CD14-positive monocyte (primary cell): ENCODE measurements around the gene USO1. TPM values are rescaled to one million over a fixed set of nuclear protein-coding genes. Genes with fewer than 3 reads are reported as not detected.

Experiments
- DNase-seq, 3 donors: peaks; one replicate each; pipeline ENCODE4 v3.0.0-alpha.2; 2011 to 2022
- H2AFZ ChIP-seq: 2 replicates; pipeline ENCODE4 v1.6.0; 2012; ENCODE audit warnings: mild to moderate bottlenecking, low read depth, low read length, inconsistent platforms; ENCODE audit not compliant: insufficient read depth, poor library complexity, severe bottlenecking
- H3K27ac ChIP-seq, 2 donors: 1 replicate in 1 of 2; 2 replicates in 1 of 2; pipeline ENCODE4 v1.5.1; 2012 to 2013; ENCODE audit warnings: low read length in 2 of 2, control low read depth in 1 of 2, inconsistent platforms in 1 of 2, low read depth in 1 of 2, mild to moderate bottlenecking in 1 of 2
- H3K27me3 ChIP-seq, 2 donors: one replicate each; pipeline versions ENCODE4 v1.6.0 to v1.6.1; 2011 to 2013; ENCODE audit warnings: low read length in 2 of 2; ENCODE audit not compliant: control insufficient read depth in 2 of 2, insufficient read depth in 2 of 2
- H3K36me3 ChIP-seq, 2 donors: replicated peaks in 1 of 2; 1 replicate in 1 of 2; 2 replicates in 1 of 2; pipeline versions ENCODE4 v1.5.1 to v1.6.1; 2012 to 2013; ENCODE audit warnings: low read length in 2 of 2, control low read depth in 1 of 2, inconsistent platforms in 1 of 2, mild to moderate bottlenecking in 1 of 2; ENCODE audit not compliant: insufficient read depth in 2 of 2, control insufficient read depth in 1 of 2
- H3K4me1 ChIP-seq, 2 donors: 1 replicate in 1 of 2; 2 replicates in 1 of 2; pipeline versions ENCODE4 v1.5.1 to v1.6.1; 2012 to 2013; ENCODE audit warnings: low read length in 2 of 2, control low read depth in 1 of 2, inconsistent platforms in 1 of 2, mild to moderate bottlenecking in 1 of 2, moderate library complexity in 1 of 2; ENCODE audit not compliant: insufficient read depth in 2 of 2, control insufficient read depth in 1 of 2
- H3K4me2 ChIP-seq: replicated peaks from 2 replicates; pipeline ENCODE3; 2012; ENCODE audit warnings: low read length, moderate library complexity, mild to moderate bottlenecking; ENCODE audit not compliant: poor library complexity, severe bottlenecking; ENCODE audit errors: extremely low read depth
- H3K4me3 ChIP-seq, 3 experiments: fragments of 200-600 bp in 1 of 3; sonication (generic) in 1 of 3; replicated peaks in 1 of 3; 1 replicate in 2 of 3; 2 replicates in 1 of 3; pipeline ENCODE4 v1.5.1; 2011 to 2013; ENCODE audit warnings: low read length in 3 of 3, mild to moderate bottlenecking in 3 of 3, control low read depth in 2 of 3, low read depth in 2 of 3, inconsistent platforms in 1 of 3, moderate library complexity in 1 of 3
- H3K79me2 ChIP-seq: 2 replicates; pipeline ENCODE4 v1.6.0; 2012; ENCODE audit warnings: mild to moderate bottlenecking, control low read depth, inconsistent platforms, low read length, moderate library complexity; ENCODE audit not compliant: insufficient read depth
- H3K9ac ChIP-seq: 2 replicates; pipeline ENCODE4 v1.6.0; 2017; ENCODE audit warnings: low read length, mild to moderate bottlenecking; ENCODE audit not compliant: insufficient read depth, poor library complexity, severe bottlenecking
- H3K9me3 ChIP-seq, 2 donors: replicated peaks in 1 of 2; 1 replicate in 1 of 2; 2 replicates in 1 of 2; pipeline versions ENCODE4 v1.5.1 to v1.6.1; 2012 to 2013; ENCODE audit warnings: low read length in 2 of 2, control low read depth in 1 of 2; ENCODE audit not compliant: control insufficient read depth in 1 of 2, insufficient read depth in 1 of 2
- H4K20me1 ChIP-seq: 2 replicates; pipeline ENCODE4 v1.6.0; 2012; ENCODE audit warnings: mild to moderate bottlenecking, low read length, control low read depth, moderate library complexity; ENCODE audit not compliant: insufficient read depth
- H3K27ac Mint-ChIP-seq, 7 donors: one replicate each; pipeline ENCODE4 v1.8.0; 2020; ENCODE audit warnings: mild to moderate bottlenecking in 7 of 7, mixed read lengths in 7 of 7, moderate library complexity in 6 of 7, inconsistent platforms in 2 of 7
- H3K27me3 Mint-ChIP-seq, 3 donors: one replicate each; pipeline ENCODE4 v1.8.0; 2021 to 2022; ENCODE audit warnings: low read depth in 3 of 3, mild to moderate bottlenecking in 3 of 3, mixed read lengths in 3 of 3, moderate library complexity in 3 of 3, inconsistent platforms in 1 of 3
- H3K36me3 Mint-ChIP-seq, 2 donors: one replicate each; pipeline ENCODE4 v1.8.0; 2020; ENCODE audit warnings: mixed read lengths in 2 of 2, inconsistent platforms in 1 of 2, mild to moderate bottlenecking in 1 of 2
- H3K4me1 Mint-ChIP-seq: one replicate; pipeline ENCODE4 v1.8.0; 2020; ENCODE audit warnings: mild to moderate bottlenecking, mixed read lengths
- H3K4me3 Mint-ChIP-seq, 2 donors: one replicate each; pipeline ENCODE4 v1.8.0; 2020; ENCODE audit warnings: mild to moderate bottlenecking in 2 of 2, mixed read lengths in 2 of 2, moderate library complexity in 1 of 2
- H3K9me3 Mint-ChIP-seq, 7 donors: one replicate each; pipeline ENCODE4 v1.8.0; 2020 to 2022; ENCODE audit warnings: mixed read lengths in 7 of 7, mild to moderate bottlenecking in 6 of 7, moderate library complexity in 6 of 7, inconsistent platforms in 2 of 7
- CTCF ChIP-seq: fragments of 200-600 bp; IDR thresholded peaks from one replicate; pipeline ENCODE4 v1.8.0; 2022; ENCODE audit warnings: antibody characterized with exemption, mild to moderate bottlenecking
- WGBS: methylation state at CpG from one replicate; pipeline ENCODE4 v1.1.5; 2013; ENCODE audit warnings: missing lambda C conversion rate; ENCODE audit not compliant: insufficient coverage; 5-methylcytosine and 5-hydroxymethylcytosine counted together
- intact Hi-C, 2 donors: fragments of 100-400 bp; cut with micrococcal nuclease; formaldehyde crosslinking; loops; one replicate each; pipeline versions ENCODE4 v1.15.0 to v1.15.1; 2023
- polyA plus RNA-seq, 3 donors: library from polyadenylated mRNA; depleted of rRNA in 1 of 3; unstranded in 2 of 3; stranded (reverse) in 1 of 3; fragments of 300-500 nt in 2 of 3; fragments of >200 nt in 1 of 3; fragmentation: Illumina TruSeq in 2 of 3; gene quantifications; 1 replicate in 2 of 3; 2 replicates in 1 of 3; pipeline ENCODE4 v1.2.3, GENCODE V29; 2012 to 2021
- small RNA-seq: library from RNA; depleted of rRNA; stranded (forward); fragments of <200 nt; gene quantifications from one replicate; pipeline ENCODE3, GENCODE V24; 2012; ENCODE audit warnings: low read depth; ENCODE audit not compliant: insufficient read length

The USO1 gene
- polyA plus RNA-seq, 3 donors, result 15.4 to 26.9 (median 17.5) TPM

GRCh38 chr4:75860606-75861005 is 136.2 kb downstream of the USO1 start:
- 100% methylated on average over 4 of the region's 5 CpGs for WGBS

More at GRCh38 chr4:75860606-75861005, 136.2 kb downstream of the USO1 start:
- Histone ChIP-seq H3K27me3 (no peaks in the 10 kb centered on the region), H3K79me2 (no peaks in the 10 kb centered on the region), H3K36me3 (no peaks in the 10 kb centered on the region), H2AFZ (no peak overlapping the region), H3K9ac (no peak overlapping the region), H3K9me3 (no peaks in the 10 kb centered on the region), H3K4me3 (no peak overlapping the region), H3K27ac (no peak overlapping the region), H3K4me2 (no peak overlapping the region), H3K4me1 (no peaks in the 10 kb centered on the region), H4K20me1 (no peaks in the 10 kb centered on the region)
- peaks cover 0 to 5% (median 0%) of the 10 kb centered on the region in 7 donors for H3K9me3 Mint-ChIP-seq
- no peaks in the 10 kb centered on the region for H3K36me3 Mint-ChIP-seq
- no peaks in the 10 kb centered on the region for H3K4me1 Mint-ChIP-seq
- intact Hi-C loops, result no loop called here
- no peak overlapping the region for H3K27ac Mint-ChIP-seq
- H3K4me3 Mint-ChIP-seq, result no peak overlapping the region
- DNase-seq, result no peak
- H3K27me3 Mint-ChIP-seq, result peaks cover 0 to 3% (median 3%) of the 10 kb centered on the region in 3 donors
- TF ChIP-seq CTCF, result no peak

Small RNAs within 50 kb of the gene (small RNA-seq; reads per million reads assigned to genes)
- gene RNU2-16P, result not detected

Other genes with a start within 250 kb of the USO1 start
- gene RCHY1, start 210.2 kb upstream of the USO1 start, polyA plus RNA-seq, result 10 to 100 TPM; 22.5 to 44.1 (median 23.0) TPM
- 1 to 10 TPM; 2.3 to 6.1 (median 5.6) TPM for gene THAP6, start 210.1 kb upstream of the USO1 start, polyA plus RNA-seq
- not detected for gene ODAPH, start 168.5 kb upstream of the USO1 start, polyA plus RNA-seq
- not detected for gene CDKL2, start 94.0 kb upstream of the USO1 start, polyA plus RNA-seq
- gene G3BP2, start 51.2 kb upstream of the USO1 start, polyA plus RNA-seq, result 10 to 100 TPM; 32.5 to 92.3 (median 74.2) TPM
- under 1 TPM in 1 of 3 donors, not detected in 2; 0.25 TPM for gene PPEF2, start 177.9 kb downstream of the USO1 start, polyA plus RNA-seq
- 100 to 1,000 TPM; 170 to 308 (median 231) TPM for gene NAAA, start 216.4 kb downstream of the USO1 start, polyA plus RNA-seq